Smooth muscle cell (in vitro differentiated cells): ENCODE results near the gene MYCN. TPM values are rescaled to one million over a fixed set of nuclear protein-coding genes. Genes with fewer than 3 reads are reported as not detected.

Source experiments
- DNase-seq: peaks from one replicate; lab custom pipeline; 2025; ENCODE audit not compliant: unreplicated experiment; lab: John Stamatoyannopoulos, UW
- H2AFZ ChIP-seq: fragments of 200-600 bp; sonication (generic); 2 replicates; pipeline ENCODE4 v1.6.0; 2016; ENCODE audit warnings: antibody characterized with exemption, low read depth, mild to moderate bottlenecking
- H3F3A ChIP-seq: fragments of 200-600 bp; sonication (generic); 2 replicates; pipeline ENCODE4 v1.6.0; 2017; ENCODE audit warnings: antibody characterized with exemption, low read depth
- H3K27ac ChIP-seq: fragments of 200-600 bp; sonication (generic); 2 replicates; pipeline ENCODE4 v1.5.1; 2016; ENCODE audit warnings: low read depth, mild to moderate bottlenecking
- H3K27me3 ChIP-seq: fragments of 200-600 bp; sonication (generic); 2 replicates; pipeline ENCODE4 v1.6.1; 2016; ENCODE audit warnings: low read depth, mild to moderate bottlenecking
- H3K36me3 ChIP-seq: fragments of 200-600 bp; sonication (generic); 2 replicates; pipeline ENCODE4 v1.5.1; 2016; ENCODE audit warnings: low read depth
- H3K4me1 ChIP-seq: fragments of 200-600 bp; sonication (generic); 2 replicates; pipeline ENCODE4 v1.5.1; 2016; ENCODE audit warnings: low read depth
- H3K4me2 ChIP-seq: fragments of 200-600 bp; sonication (generic); 2 replicates; pipeline ENCODE4 v1.6.0; 2016; ENCODE audit warnings: mild to moderate bottlenecking
- H3K4me3 ChIP-seq: fragments of 200-600 bp; sonication (generic); 2 replicates; pipeline ENCODE4 v1.5.1; 2016; ENCODE audit warnings: mild to moderate bottlenecking
- H3K79me2 ChIP-seq: fragments of 200-600 bp; sonication (generic); 2 replicates; pipeline ENCODE4 v1.6.0; 2016; ENCODE audit warnings: low read depth, mild to moderate bottlenecking
- H3K9ac ChIP-seq: fragments of 200-600 bp; sonication (generic); 2 replicates; pipeline ENCODE4 v1.6.0; 2016; ENCODE audit warnings: low read depth
- H3K9me3 ChIP-seq: fragments of 200-600 bp; sonication (generic); replicated peaks from 2 replicates; pipeline ENCODE4 v1.5.1; 2016; ENCODE audit warnings: low read depth
- H4K20me1 ChIP-seq: fragments of 200-600 bp; sonication (generic); 2 replicates; pipeline ENCODE4 v1.6.0; 2016; ENCODE audit warnings: low read depth
- CTCF ChIP-seq: fragments of 200-600 bp; sonication (generic); IDR thresholded peaks from 2 replicates; pipeline ENCODE4 v1.5.1; 2017; ENCODE audit warnings: borderline replicate concordance, mild to moderate bottlenecking, antibody characterized with exemption; ENCODE audit not compliant: insufficient read depth, poor library complexity, severe bottlenecking
- WGBS: methylation state at CpG from one replicate; pipeline ENCODE4 v1.1.7; 2016; ENCODE audit warnings: low lambda C conversion rate; 5-methylcytosine and 5-hydroxymethylcytosine counted together
- polyA plus RNA-seq: library from polyadenylated mRNA; unstranded; fragments of >200 nt; fragmentation: Nextera tagmentation; extraction: Ambion mirVana; gene quantifications from 2 replicates; pipeline ENCODE4 v1.2.1, GENCODE V29; 2016
- total RNA-seq: library from RNA; depleted of rRNA; stranded (reverse); fragments of >200 nt; gene quantifications from 2 replicates; pipeline ENCODE4 v1.2.3, GENCODE V29; 2014

The MYCN gene
- total and polyA plus RNA-seq, 2 experiments from 2014 or later = 6.9 to 18.3 TPM

DNA sequence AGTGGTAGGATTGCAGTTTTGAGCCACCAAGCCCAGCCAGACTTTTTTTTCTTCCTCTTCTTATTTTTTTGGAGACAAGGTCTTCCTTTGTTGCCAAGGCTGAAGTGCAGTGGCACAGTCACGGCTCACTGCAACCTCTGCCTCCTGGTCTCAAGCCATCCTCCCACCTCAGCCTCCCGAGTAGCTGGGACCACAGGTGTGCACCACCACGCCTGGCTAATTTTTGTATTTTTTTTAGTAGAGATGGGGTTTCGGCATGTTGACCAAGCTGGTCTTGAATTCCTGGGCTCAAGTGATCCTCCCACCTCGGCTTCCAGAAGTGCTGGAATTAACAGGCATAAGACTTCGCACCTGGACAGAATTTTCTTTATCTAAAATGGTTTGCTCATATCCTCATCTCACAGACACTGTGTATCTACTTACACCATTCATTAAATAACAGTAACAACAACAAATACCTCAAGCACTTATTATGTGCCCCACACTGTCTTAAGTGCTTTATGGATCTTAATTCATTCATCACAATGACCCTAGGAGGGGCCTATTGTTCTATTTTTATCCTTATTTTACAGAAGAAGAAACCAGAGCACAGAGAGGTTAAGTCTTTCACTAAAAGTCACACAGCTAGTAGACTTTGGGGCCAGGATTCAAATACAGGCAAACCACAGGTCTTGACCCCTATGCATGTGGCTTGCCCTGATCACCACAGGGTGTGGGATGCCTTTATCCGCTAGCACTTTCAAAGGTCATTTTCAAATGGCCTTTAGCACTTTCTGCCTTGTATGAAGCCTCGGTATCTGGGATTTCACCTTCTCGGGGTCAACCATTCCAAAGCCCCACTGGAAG, 39.6 kb downstream of the MYCN start:
- H3K27me3 ChIP-seq = no peaks in the 10 kb centered on the region
- no peak overlapping the region for H3K4me3 ChIP-seq
- H2AFZ ChIP-seq = no peak overlapping the region
- no peaks in the 10 kb centered on the region for H3K36me3 ChIP-seq
- no peak overlapping the region for H3K9ac ChIP-seq
- H3K4me1 ChIP-seq = peaks cover 23% of the 10 kb centered on the region
- no peak overlapping the region for H3K27ac ChIP-seq
- 74% methylated on average over 9 of the region's 9 CpGs for WGBS
- H3K4me2 ChIP-seq = no peak overlapping the region
- H4K20me1 ChIP-seq = no peaks in the 10 kb centered on the region
- no peaks in the 10 kb centered on the region for H3K9me3 ChIP-seq
- TF ChIP-seq CTCF = no peak
- no peaks in the 10 kb centered on the region for H3F3A ChIP-seq
- H3K79me2 ChIP-seq = no peaks in the 10 kb centered on the region
- DNase-seq = no peak

- no peak overlapping the region for H3K9ac ChIP-seq
- H3K4me1 ChIP-seq = peaks cover 23% of the 10 kb centered on the region
- no peak overlapping the region for H2AFZ ChIP-seq
- no peak overlapping the region for H3K27ac ChIP-seq
- no peaks in the 10 kb centered on the region for H3K79me2 ChIP-seq
- H4K20me1 ChIP-seq = no peaks in the 10 kb centered on the region
- DNase-seq = no peak
- no peaks in the 10 kb centered on the region for H3F3A ChIP-seq
- H3K4me3 ChIP-seq = no peak overlapping the region
- no peaks in the 10 kb centered on the region for H3K27me3 ChIP-seq
- 39% methylated on average over 14 of the region's 14 CpGs for WGBS
- H3K4me2 ChIP-seq = no peak overlapping the region
- TF ChIP-seq CTCF = no peak
- H3K9me3 ChIP-seq = no peaks in the 10 kb centered on the region
- H3K36me3 ChIP-seq = no peaks in the 10 kb centered on the region
These were observed 40.3 kb downstream of the MYCN start for GRCh38 chr2:15980605-15981098.

DNA sequence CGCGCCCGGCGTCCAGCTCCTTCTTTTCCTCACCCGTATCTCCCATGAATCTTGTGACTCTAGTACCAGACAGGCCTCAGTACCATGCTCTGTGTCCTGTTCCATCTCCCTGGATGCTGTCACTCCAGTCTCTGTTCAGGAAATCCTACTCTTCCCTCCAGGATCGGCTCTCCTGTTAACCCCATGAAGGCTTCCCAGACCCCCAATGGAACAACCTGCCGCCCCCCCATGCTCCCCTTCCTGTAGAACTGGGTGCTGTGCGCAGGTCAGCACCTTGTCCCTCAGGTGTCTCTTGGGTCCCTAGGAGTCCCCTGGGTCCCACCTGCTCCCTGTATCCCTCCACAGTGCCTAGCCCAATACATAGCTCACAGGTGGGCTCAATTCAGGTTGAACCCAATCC, 41.3 kb downstream of the MYCN start:
- Histone ChIP-seq H3K27me3 (no peaks in the 10 kb centered on the region), H2AFZ (no peak overlapping the region), H3K4me3 (no peak overlapping the region), H3K36me3 (no peaks in the 10 kb centered on the region), H3K9me3 (no peaks in the 10 kb centered on the region), H3K79me2 (no peaks in the 10 kb centered on the region), H4K20me1 (no peaks in the 10 kb centered on the region), H3F3A (no peaks in the 10 kb centered on the region), H3K4me1 (peaks cover 23% of the 10 kb centered on the region), H3K9ac (no peak overlapping the region), H3K27ac (no peak overlapping the region), H3K4me2 (no peak overlapping the region)
- no peak for TF ChIP-seq CTCF
- DNase-seq = no peak
- 96% methylated on average over 8 of the region's 8 CpGs for WGBS
